Left renal pelvis (tissue), 4 donors: ENCODE results near the gene CNDP2. TPM values are rescaled to one million over a fixed set of nuclear protein-coding genes. Genes with fewer than 3 reads are reported as not detected.

ENCODE experiments used
- DNase-seq, 4 donors: peaks; one replicate each; pipeline ENCODE4 v3.0.0-alpha.2; 2013; ENCODE audit warnings: low read depth in 4 of 4, low spot score in 3 of 4
- polyA plus RNA-seq, 4 donors: library from polyadenylated mRNA; unstranded; fragments of 120-200 nt; gene quantifications; one replicate each; pipeline ENCODE4 v1.2.1, GENCODE V29; 2013; ENCODE audit not compliant: insufficient read length in 4 of 4

CNDP2 gene
- polyA plus RNA-seq, 4 donors = 73.0 to 311 (median 251) TPM

DNA sequence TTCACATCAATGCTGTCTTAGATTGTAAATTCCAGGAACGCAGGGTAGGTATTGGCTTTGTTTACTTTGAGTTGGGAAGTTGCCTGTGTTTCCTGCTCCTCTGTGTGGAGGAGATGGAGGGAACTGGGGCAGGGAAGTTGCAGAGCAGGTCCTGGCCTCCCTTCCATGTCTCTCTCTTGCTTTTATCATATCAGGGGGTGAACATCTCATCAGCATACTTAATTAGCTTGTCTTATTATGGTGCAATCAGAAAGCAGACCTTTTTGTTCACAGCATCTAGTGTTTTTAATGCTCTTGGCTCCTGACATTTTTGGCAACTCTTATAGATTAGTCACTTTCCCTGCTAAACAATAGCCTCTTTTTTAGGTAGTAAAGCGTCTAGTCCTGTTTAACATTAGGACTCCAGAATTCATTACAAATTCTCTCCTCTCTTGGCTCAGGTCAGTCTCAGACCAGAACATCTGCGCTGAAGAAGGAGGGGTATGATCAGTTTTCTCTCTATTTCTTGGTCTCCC lies 27.6 kb upstream of the CNDP2 start:
- DNase-seq = no peak

DNA sequence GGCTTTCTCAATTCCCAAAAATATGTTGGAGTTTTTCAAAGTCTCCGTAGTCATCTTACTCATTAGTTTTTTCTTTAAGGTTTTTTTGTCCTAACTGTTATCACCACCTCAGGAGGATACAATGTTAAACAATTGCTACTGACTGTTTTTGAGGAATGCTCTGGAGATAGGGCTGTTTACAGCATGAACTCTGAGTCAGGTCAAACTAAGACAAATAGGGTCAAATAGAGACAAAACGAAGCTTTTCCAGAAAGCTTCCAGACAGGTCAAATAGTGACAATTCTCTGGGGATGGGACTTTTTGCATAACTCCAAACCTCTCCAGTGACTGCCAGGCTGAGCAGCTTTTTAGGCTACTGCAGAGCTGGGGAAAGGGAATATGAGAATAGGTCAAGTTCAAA lies 23.9 kb upstream of the CNDP2 start:
- no peak for DNase-seq

DNA sequence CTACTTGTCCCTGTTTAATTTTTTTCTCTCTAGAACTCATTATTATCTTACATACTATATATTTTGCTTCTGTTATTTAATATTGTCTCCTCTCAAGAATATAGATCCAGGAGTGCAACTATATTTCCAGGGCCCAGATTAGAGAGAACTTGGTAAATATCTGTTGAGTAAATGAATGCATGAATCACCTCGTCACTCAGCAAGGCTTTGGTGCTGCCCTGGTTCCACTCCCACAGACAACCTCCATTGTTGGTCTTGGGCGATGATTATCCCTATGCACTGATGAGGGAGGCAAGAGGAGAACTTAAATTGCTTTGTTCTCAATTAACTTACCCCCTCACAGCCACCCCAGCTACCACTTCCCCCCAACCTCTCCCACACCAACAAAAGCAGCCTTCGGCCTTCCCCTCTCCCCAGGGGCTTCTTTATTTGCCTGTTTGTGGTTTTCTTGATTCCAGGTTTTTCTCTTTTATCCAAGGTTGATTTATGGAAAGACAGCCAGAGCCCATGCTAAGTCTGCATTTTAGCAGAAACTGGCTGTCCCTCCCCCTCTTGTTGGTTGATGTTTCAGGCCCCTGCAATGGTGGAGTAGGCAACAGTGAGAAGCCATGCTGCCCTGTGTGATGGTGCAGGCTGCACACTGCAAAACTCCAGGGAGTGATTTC lies 22.1 kb upstream of the CNDP2 start:
- no peak for DNase-seq

DNA sequence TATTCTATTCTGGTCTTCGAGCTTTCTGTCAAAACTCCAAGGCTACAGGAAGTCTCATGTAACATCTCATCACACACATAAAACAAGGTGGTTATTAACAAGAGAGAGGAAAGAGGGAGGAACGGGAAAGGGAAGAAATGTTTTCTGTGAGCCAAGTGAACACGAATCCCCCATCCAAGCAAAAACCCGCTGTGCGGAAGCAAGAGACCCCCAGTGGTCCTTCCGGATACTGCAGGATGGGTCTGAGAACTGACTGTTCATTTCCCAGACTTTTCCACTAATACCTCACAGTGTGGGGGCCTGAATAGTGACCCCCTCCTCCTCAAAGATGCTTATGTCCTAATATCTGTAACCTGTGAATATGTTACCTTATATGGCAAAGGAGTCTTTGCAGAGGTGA lies 20.0 kb upstream of the CNDP2 start:
- DNase-seq = no peak

DNA sequence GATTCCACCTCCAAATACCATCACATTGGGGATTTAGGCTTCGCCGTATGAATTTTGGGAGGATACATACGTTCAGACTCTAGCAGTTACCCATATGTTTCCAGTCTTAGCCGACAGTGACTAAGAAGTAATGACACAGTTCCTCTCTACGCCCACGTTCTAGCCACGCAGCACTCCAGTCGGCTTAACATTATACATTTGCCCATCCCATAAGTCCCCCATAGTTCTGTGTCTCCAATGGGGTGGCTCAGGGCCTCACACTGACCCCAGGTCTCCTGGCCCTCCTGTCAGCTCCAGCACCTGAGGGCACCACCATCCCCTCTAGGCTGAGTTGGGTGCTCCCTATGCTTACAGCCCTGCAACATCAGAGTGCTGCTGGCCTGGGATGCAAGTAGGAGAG lies 18.4 kb upstream of the CNDP2 start:
- no peak for DNase-seq

DNA sequence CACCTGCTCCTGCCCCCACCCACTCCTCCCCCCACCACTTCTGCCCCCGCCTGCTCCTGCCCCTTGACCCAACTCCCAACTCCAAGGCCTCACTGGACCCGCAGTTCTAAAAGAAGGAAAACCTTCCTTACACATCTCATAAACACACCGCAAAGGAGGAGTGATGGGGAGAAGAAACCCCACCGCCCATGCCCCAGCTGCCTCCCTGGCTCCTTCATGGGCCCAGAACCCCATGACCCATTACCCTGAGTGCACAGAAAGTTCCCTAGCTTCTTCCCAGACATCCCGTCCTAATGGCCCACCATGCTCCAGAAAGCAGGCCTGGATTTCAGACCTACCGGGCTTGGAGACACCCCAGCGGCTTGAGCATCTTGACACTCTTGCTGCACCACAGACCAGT lies 17.8 kb upstream of the CNDP2 start:
- no peak for DNase-seq

DNA sequence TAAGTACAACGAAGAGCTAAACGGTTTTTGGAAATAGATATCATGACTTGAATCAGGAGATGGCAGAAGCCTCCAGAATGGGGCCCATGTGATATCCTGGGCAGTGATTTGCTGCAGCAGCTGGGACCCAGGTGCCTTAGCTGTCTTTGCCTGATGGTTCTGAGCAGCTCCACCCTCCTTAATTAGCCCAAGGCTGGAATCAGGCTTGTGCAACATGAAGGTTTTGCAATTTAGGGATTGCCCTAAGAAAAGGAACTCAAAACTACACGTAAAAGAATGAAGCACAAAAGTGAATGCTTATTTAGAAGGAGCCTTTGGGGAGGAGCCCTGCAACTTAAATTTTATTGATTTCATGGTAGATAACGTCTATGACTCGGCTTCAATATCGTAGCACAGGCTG lies 17.3 kb upstream of the CNDP2 start:
- no peak for DNase-seq

DNA sequence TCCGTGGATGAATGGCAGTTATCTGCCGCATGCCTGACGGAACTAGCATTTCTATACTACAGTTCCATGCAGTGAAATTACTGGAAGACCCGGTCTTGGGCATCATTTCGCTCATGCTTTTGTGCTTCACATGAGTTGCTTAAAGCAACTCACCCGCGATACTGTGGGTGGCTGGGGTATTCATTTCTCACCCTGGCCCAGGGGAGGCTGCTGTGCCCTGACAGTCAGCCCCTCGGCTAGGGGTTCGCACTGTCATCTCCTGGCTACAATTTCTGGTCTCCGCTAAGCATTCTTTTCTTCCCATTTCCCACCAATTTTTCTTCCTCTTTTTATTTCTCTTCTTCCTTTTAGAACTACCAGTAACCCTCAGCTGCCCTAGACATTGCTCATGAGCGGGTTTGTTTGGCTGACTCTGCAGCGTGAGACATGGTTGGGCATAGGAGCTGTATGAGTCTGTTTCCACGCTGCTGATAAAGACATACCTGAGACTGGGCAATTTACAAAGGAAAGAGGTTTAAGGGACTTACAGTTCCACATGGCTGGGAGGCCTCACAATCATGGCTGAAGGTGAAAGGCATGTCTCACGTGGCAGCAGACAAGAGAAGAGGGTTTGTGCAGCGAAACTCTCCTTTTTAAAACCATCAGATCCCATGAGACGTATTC lies 16.5 kb upstream of the CNDP2 start:
- no peak for DNase-seq

DNA sequence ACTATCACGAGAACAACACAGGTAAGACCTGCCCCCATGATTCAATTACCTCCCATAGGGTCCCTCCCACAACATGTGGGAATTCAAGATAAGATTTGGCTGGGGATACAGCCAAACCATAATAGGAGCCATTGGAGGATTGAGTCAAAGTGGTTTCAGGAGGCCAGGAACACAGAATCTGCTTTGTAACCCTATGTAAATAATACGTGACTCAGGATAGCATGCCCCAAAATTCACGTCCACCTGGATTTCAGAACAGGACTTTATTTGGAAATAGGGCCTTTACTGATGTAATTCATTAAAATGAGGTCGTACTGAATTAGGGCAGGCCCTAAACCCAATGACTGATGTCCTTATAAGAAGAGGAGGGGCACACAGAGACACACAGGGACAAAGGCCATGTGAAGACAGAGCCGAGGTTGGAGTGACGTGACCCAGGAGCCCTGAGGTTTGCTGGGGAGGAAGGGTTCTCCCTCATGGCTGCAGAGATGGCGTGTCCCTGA lies 16.0 kb upstream of the CNDP2 start:
- DNase-seq = no peak

DNA sequence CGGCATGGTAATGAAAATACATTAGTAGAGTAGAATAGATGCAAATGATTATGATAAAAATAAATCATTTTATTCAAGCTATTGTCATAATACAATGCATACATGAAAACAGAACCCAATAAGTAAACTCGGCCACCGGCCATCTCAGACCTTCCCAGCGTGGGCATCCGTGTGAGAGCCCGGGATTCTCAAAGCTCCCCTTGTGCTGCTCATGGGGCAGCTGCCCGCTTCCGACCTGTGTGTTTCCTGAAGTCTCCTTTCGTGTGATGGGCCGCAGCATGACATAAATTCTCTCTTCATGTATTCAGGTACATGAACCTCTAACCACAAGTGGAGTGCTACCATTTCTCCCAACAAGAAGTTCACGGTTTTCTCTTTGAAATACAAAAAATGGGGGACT lies 13.5 kb upstream of the CNDP2 start:
- no peak for DNase-seq

DNA sequence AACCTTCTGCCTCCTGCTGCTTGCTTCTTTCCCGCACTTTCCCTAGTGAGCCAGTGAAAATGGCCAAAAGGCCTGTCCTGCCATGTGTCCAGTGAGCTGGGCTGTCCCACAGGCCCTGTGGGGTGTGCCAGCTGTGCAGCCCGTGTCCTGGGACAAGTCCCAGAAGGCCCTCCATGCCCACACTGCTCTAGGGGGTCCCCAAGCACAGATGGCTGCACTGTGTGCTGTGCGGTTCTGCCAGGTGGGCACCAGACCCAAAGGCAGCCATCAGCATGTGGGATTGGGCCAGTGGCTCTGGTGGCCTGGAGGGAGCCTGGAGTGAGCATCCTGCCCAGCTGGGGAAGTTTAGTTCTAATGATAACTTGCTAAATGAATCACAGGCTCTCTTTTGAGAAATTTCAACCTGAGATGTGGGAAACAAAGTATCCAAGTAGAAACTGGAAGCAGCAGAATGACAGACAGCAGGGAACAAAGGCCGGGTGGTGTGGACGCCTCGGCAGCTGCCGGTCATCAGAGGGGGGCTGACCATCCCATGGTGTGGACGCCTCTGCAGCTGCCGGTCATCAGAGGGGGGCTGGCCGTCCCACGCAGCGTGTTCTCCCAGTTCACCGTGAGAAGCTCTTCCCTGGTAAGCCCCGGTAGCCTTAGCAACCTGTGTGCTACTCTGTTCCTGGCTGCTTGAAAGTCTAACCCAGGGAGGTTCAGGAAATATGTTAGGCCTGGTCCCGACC lies 9.9 kb upstream of the CNDP2 start:
- no peak for DNase-seq

DNA sequence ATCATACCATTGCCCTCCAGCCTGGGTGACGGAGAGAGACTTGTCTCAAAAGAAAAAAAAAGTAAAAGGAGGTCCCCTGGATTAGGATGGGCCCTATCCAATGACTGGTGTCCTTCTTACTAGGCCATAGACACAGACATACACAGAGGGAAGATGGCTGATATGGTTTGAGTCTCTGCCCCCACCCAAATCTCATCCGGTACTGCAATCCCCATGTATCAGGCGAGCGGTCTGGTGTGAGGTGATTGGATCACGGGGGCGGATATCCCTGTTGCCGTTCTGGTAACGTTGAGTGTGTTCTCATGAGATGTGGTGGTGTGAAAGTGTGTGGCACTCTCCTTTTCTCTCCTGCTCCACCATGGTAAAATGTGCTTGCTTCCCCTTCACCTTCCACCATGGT lies 7.8 kb upstream of the CNDP2 start:
- no peak for DNase-seq

DNA sequence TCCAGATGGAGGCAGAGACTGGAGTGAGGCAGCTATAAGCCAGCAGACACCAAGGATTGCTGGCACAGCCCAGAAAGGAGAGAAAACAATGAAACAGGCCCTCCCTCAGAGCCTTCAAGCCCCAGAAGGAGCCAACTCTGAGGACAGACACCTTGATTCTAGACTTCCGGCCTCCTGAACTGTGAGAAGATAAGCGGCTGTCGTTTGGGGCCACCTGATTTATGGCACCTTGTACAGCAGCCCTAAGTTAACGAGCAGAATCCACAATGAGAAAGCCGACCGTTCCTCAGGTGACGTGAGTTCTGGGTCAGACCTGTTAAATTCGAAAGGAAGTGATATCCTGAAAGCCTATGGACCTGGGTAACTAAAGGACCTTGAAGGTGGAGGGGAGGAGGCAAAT lies 7.3 kb upstream of the CNDP2 start:
- DNase-seq = no peak

DNA sequence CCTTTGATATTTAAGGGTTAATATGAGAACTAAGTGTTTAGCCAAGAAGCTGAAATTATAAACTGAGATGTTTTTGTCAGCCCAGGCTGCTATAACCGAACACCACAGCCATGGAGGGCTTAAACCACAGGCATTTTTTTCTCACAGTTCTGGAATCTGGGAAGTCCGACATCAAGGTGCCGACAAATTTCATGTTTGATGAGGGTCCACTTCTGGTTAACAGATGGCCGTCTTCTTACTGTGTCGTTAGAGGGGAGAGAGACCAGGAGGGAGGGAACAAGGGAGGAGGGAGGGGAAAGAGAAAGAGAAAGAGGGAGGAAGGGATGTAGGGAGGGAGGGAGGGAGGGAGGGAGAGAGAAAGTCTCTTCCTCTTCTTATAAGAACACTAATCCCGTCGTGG lies 6.5 kb upstream of the CNDP2 start:
- no peak for DNase-seq

DNA sequence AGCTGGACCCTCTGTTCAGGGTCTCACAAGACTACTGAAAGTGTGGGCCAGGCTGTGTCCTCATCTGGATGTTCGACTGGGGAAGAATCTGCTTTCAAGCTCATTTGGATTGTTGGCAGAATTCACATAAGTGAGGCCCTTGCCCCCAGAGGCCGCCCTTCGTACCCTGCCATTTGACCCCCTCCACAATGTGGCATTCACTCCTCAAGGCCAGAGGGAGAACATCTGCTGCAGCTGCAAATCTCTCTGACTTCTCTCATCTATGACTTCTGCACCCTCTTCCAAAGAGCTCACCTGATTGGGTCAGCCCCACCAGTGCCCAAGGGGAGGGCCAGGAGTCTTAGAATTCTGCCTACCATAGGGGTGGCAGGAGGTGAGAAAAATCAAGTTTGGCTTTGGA lies 3.9 kb upstream of the CNDP2 start:
- DNase-seq = no peak

DNA sequence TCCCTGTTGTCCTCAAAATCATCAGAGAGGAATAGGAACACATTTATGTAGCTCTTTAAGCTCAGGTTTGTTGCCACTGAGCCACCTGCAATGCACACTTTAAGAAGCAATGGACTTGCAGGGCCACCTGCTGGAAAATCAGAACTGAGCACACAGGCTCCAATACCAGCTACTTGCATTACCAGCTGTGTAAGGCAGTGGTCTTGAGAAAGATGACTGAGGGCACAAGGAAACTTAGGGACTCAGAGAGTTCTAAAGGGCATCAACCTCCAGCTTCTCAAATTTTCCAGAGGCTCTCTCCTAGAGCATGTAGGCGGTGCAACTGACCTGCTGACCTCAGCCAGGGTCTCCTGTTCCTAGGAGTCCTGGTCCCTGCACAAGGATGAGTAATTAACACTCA lies 2.5 kb upstream of the CNDP2 start:
- peak in 1 of 4 donors; percentile 44 for DNase-seq

DNA sequence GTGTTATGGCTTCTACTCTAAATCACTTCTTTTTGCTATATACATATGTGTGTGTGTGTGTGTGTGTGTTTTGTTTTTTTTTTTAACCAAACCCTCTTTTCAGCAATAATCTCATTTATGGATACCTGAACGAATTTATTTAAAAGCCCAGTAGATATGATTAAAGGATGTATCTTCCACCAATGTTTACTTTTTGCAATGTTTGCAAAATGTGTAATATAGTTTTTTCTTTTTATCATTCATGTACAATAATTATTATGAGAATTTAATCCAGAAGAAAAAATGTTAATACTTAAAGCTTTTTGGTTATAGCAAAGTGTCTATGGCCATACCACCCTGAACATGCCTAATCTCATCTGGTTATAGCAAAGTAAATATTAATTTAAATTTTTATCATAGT lies 1.6 kb upstream of the CNDP2 start:
- no peak for DNase-seq

DNA sequence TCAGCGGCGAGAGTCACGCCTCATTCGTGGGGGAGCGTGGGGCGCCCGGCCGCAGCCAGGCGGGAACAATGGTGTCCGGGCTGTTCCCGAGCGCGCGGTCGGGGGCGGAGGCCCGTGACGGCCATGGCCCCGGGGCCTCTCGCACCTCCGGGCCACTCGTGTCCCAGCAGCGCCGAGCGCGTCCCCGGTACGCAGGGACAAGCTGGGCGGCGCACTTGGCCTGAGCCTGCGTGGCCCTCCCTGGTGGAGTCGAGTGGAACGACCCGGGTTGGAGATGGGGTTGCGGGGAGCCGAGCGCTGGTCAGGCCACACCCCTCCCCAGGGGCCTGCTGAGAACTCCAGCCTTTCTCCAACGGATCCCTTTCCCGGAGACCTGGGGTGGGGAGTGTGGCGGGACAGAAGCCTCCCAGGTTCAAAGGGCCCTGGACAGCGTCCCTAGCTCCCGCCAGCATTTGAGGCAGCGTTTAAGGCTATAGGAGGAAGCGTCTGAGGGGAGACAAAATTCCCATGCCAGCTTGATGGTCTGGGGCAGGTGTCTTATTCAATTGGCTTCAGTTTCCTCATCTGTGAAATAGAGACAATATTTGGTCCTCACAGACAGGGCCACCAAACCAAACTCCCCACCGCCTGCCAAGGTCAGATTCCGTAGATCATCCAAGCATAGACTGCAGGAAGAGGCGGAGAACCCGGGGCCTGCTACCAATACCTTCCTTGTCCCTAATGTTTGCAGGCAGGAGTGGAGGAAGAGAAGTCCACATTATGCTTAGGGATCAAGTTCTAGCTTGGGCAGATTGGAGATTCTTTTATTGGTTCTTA lies 553 bp downstream of the CNDP2 start:
- DNase-seq = no peak

DNA sequence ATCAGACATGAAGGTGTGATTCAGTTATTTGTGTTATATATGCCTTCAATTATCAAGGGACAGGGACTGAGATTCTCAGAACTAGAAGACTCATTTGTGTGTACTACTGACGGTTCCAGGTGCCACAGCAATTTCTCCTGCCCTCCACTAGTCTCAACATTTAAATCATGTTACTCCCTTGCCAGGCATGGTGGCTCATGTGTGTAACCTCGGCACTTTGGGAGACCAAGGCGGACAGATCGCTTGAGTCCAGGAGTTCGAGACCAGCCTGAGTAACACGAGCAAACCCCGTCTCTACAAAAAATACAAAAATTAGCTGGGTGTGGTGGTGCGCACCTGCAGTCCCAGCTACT lies 1.1 kb downstream of the CNDP2 start:
- DNase-seq = no peak

DNA sequence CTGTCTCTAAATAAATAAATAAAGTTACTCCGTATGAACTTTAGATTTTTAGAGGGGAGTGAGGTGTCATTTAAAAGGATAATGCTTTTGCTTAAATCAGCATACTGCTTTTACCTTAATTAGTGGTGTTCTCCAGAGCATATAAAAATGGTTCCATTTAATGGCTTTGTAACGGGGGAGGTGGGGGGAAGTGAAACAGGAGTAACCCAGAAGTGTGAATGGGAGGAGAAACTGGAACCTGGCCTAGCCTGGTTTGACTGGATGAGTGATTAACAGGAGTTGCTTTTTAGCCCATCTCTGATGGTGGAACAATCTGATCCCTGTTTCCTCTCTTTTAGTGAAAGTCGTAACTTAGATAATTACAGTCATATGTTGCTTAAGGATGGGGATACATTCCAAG lies 1.6 kb downstream of the CNDP2 start:
- no peak for DNase-seq
